Neuronal stem cell (in vitro differentiated cells): Measurements from ENCODE around the gene RASSF7.

Experiments
- DNase-seq: peaks from one replicate; pipeline ENCODE4 v3.0.0-alpha.2; 2013; ENCODE audit warnings: low spot score
- H2AFZ ChIP-seq: one replicate; pipeline ENCODE4 v1.6.1; 2013; ENCODE audit warnings: mild to moderate bottlenecking, low read length, inconsistent platforms
- H2AK5ac ChIP-seq: 2 replicates; pipeline ENCODE4 v1.6.1; 2013; ENCODE audit warnings: low read depth, mild to moderate bottlenecking, inconsistent platforms, low read length, moderate library complexity, mixed read lengths
- H2BK120ac ChIP-seq: 2 replicates; pipeline ENCODE4 v1.6.1; 2013; ENCODE audit warnings: low read depth, mild to moderate bottlenecking, inconsistent platforms, low read length, moderate library complexity, mixed read lengths
- H2BK12ac ChIP-seq: one replicate; pipeline ENCODE4 v1.6.1; 2013; ENCODE audit warnings: low read length, inconsistent platforms
- H2BK15ac ChIP-seq: 2 replicates; pipeline ENCODE4 v1.6.1; 2013; ENCODE audit warnings: mild to moderate bottlenecking, low read length, inconsistent platforms, mixed read lengths
- H2BK5ac ChIP-seq: one replicate; pipeline ENCODE4 v1.6.1; 2013; ENCODE audit warnings: inconsistent platforms, mild to moderate bottlenecking, low read length, moderate library complexity
- H3K14ac ChIP-seq: one replicate; pipeline ENCODE4 v1.6.1; 2013; ENCODE audit warnings: low read length, inconsistent platforms
- H3K18ac ChIP-seq: 2 replicates; pipeline ENCODE4 v1.6.1; 2013; ENCODE audit warnings: low read length, inconsistent platforms
- H3K23ac ChIP-seq: 2 replicates; pipeline ENCODE4 v1.6.1; 2013; ENCODE audit warnings: low read depth, mild to moderate bottlenecking, mixed read lengths, low read length, inconsistent platforms; ENCODE audit not compliant: poor library complexity
- H3K27ac ChIP-seq: replicated peaks from 3 replicates; pipeline ENCODE4 v1.5.1; 2013; ENCODE audit warnings: low read length, inconsistent platforms
- H3K27me3 ChIP-seq, 3 experiments: 2 replicates each; pipeline ENCODE4 v1.6.1; 2013; ENCODE audit warnings: low read length in 3 of 3, mild to moderate bottlenecking in 2 of 3, inconsistent platforms in 1 of 3, low read depth in 1 of 3, mixed read lengths in 1 of 3, moderate library complexity in 1 of 3; ENCODE audit not compliant: control insufficient read depth in 3 of 3, insufficient read depth in 3 of 3
- H3K36me3 ChIP-seq, 2 donors: replicated peaks in 1 of 2; 2 replicates each; pipeline ENCODE4 v1.6.1; 2013; ENCODE audit warnings: low read length in 2 of 2; ENCODE audit not compliant: control insufficient read depth in 2 of 2, insufficient read depth in 2 of 2
- H3K4ac ChIP-seq: 2 replicates; pipeline ENCODE4 v1.6.1; 2013; ENCODE audit warnings: inconsistent platforms, mild to moderate bottlenecking, low read length, moderate library complexity
- H3K4me1 ChIP-seq, 2 donors: 1 replicate in 1 of 2; 2 replicates in 1 of 2; pipeline ENCODE4 v1.6.1; 2013; ENCODE audit warnings: low read length in 2 of 2, low read depth in 1 of 2; ENCODE audit not compliant: control insufficient read depth in 2 of 2, insufficient read depth in 1 of 2
- H3K4me2 ChIP-seq: one replicate; pipeline ENCODE4 v1.6.1; 2013; ENCODE audit warnings: mild to moderate bottlenecking, low read length, inconsistent platforms; ENCODE audit not compliant: insufficient read depth, poor library complexity, severe bottlenecking
- H3K4me3 ChIP-seq, 2 donors: 2 replicates each; pipeline ENCODE4 v1.5.1; 2013; ENCODE audit warnings: low read length in 2 of 2, mild to moderate bottlenecking in 2 of 2, inconsistent platforms in 1 of 2, moderate library complexity in 1 of 2
- H3K79me1 ChIP-seq: one replicate; pipeline ENCODE4 v1.6.1; 2013; ENCODE audit warnings: low read depth, mild to moderate bottlenecking, inconsistent platforms, low read length, moderate library complexity
- H3K9ac ChIP-seq: one replicate; pipeline ENCODE4 v1.6.1; 2013; ENCODE audit warnings: mild to moderate bottlenecking, low read depth, low read length, inconsistent platforms; ENCODE audit not compliant: poor library complexity
- H3K9me3 ChIP-seq, 2 donors: replicated peaks in 1 of 2; 2 replicates each; pipeline versions ENCODE3 to v1.6.1; 2013; ENCODE audit warnings: low read length in 2 of 2, mild to moderate bottlenecking in 2 of 2, inconsistent platforms in 1 of 2, low read depth in 1 of 2, mixed read lengths in 1 of 2, moderate library complexity in 1 of 2; ENCODE audit not compliant: control insufficient read depth in 2 of 2, insufficient read depth in 1 of 2
- H4K8ac ChIP-seq: one replicate; pipeline ENCODE4 v1.6.1; 2013; ENCODE audit warnings: low read depth, mild to moderate bottlenecking, inconsistent platforms, low read length, moderate library complexity
- H4K91ac ChIP-seq: one replicate; pipeline ENCODE4 v1.6.1; 2013; ENCODE audit warnings: low read length, low read depth, mild to moderate bottlenecking, inconsistent platforms; ENCODE audit not compliant: poor library complexity
- WGBS, 2 donors: extraction: QIAGEN DNeasy Blood & Tissue Kit; methylation state at CpG; one replicate each; pipeline ENCODE4 v1.1.7; 2013; ENCODE audit warnings: missing lambda C conversion rate in 2 of 2, mixed read lengths in 1 of 2; ENCODE audit not compliant: insufficient read length in 2 of 2, insufficient replicate concordance in 1 of 2; ENCODE audit errors: extremely low coverage in 2 of 2; 5-methylcytosine and 5-hydroxymethylcytosine counted together

Gene RASSF7

DNA sequence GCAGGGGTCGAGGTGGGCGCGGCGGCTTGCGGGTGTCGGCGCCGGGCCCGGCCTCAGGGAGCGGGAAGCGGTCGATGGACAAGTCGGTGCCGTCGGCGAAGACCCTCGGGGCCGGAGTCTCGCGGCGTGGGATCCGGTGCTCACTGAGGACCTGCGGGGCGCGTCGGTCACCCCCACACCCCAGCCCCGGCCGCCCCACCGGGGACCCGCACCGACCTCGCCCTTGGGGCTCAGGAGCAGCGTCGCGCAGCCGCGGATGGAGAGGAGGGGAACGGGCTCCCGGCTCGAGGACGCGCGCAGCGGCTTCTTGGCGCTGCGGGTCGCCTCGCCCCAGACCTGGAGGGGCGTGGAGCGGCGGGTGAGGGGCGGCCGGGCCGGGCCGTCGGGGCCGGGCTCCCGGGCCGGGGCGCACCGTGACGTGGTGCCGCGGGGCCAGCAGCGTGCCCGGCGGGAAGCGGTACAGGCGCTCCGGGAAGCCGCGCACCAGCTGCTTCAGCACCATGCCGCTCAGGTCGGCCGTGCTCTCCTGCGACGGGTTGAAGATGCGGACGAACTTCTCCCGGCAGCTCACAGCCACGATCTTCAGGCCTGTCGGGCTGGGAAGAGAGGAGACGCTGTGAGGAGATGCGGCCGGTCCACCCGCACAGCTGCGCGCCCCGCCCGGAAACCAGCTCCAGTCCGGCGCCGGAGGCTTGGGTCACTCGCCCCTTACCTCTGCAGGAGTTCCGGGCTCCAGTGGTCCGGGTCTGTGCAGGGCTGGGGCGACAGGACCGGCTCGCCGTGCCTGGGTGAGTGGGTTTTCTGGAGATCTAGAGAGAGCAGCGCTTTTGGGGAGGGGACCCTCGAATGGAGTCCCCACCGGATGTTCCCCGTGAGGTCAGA lies 4.7 kb upstream of the RASSF7 start:
- Histone ChIP-seq H3K18ac (peak overlapping the region; percentile 99), H3K4me2 (peak overlapping the region; percentile 100), H3K36me3 (no peaks in the 10 kb centered on the region), H2AK5ac (peak overlapping the region; percentile 81), H3K79me1 (peaks cover 1% of the 10 kb centered on the region), H3K9ac (peak overlapping the region; percentile 84), H3K4ac (no peak overlapping the region), H3K27ac (no peak overlapping the region), H2BK12ac (peak overlapping the region; percentile 41), H2AFZ (peak overlapping the region; percentile 95), H2BK120ac (peak overlapping the region; percentile 81), H3K4me1 (peaks cover 10 to 14% of the 10 kb centered on the region in 2 donors), H2BK15ac (no peak overlapping the region), H3K23ac (peak overlapping the region; percentile 55), H3K27me3 (peaks cover 16 to 53% (median 36%) of the 10 kb centered on the region in 3 experiments), H3K14ac (peak overlapping the region; percentile 84), H3K4me3 (peak overlapping the region; percentile 38 to 84), H4K91ac (no peak overlapping the region), H3K9me3 (peaks cover 0 to 4% of the 10 kb centered on the region in 2 donors), H2BK5ac (peak overlapping the region; percentile 66), H4K8ac (no peak overlapping the region)
- no peak for DNase-seq
- no CpG with 5 or more reads among the region's 104 CpGs for WGBS, 2 donors

DNA sequence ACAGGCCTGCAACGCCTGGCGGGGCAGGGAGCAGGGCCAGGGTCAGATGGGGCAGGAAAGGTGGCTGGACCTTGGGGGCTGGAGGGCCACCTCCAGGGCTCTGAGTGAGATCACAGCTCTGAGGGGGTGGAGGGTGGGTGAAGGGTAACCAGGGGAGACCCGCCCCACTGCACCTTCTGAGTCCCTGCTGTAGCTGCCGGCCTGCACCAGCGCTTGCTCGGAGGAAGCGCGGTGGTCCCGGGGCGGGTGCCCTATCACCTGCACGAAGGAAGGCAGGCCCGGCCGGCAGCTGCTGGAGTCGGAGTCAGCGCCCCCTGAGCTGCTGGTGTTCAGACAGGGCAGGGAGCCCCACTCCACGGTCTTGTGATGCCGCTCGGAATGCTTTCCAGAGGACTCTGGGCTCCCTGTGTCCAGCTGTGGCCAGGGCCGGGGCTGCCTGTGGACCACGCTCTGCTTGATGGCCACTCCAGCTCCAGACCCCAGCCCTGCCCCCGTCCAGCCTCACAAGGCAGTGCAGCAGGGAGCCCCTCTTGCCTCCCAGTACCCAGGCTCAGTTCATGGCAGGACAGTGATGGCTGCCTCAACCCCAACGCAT lies 4.0 kb upstream of the RASSF7 start:
- peak overlapping the region; percentile 55 for H3K23ac ChIP-seq
- H2BK5ac ChIP-seq = no peak overlapping the region
- peak overlapping the region; percentile 39 for H2BK120ac ChIP-seq
- H2BK12ac ChIP-seq = no peak overlapping the region
- no peak overlapping the region for H4K91ac ChIP-seq
- H3K18ac ChIP-seq = peak overlapping the region; percentile 76
- H3K36me3 ChIP-seq = no peaks in the 10 kb centered on the region
- H2AK5ac ChIP-seq = peak overlapping the region; percentile 81
- peaks cover 7% of the 10 kb centered on the region for H3K79me1 ChIP-seq
- H2AFZ ChIP-seq = peak overlapping the region; percentile 95
- H3K9me3 ChIP-seq = peaks cover 0 to 4% of the 10 kb centered on the region in 2 donors
- DNase-seq = no peak
- peak overlapping the region; percentile 14 for H3K4me2 ChIP-seq
- H2BK15ac ChIP-seq = peak overlapping the region; percentile 94
- H4K8ac ChIP-seq = no peak overlapping the region
- H3K27me3 ChIP-seq = peaks cover 16 to 56% (median 36%) of the 10 kb centered on the region in 3 experiments
- peak overlapping the region in 1 of 2 donors; percentile 58 for H3K4me3 ChIP-seq
- WGBS, 2 donors = no CpG with 5 or more reads among the region's 22 CpGs
- peaks cover 15 to 20% of the 10 kb centered on the region in 2 donors for H3K4me1 ChIP-seq
- peak overlapping the region; percentile 44 for H3K14ac ChIP-seq
- peak overlapping the region; percentile 30 for H3K4ac ChIP-seq
- no peak overlapping the region for H3K27ac ChIP-seq
- no peak overlapping the region for H3K9ac ChIP-seq

DNA sequence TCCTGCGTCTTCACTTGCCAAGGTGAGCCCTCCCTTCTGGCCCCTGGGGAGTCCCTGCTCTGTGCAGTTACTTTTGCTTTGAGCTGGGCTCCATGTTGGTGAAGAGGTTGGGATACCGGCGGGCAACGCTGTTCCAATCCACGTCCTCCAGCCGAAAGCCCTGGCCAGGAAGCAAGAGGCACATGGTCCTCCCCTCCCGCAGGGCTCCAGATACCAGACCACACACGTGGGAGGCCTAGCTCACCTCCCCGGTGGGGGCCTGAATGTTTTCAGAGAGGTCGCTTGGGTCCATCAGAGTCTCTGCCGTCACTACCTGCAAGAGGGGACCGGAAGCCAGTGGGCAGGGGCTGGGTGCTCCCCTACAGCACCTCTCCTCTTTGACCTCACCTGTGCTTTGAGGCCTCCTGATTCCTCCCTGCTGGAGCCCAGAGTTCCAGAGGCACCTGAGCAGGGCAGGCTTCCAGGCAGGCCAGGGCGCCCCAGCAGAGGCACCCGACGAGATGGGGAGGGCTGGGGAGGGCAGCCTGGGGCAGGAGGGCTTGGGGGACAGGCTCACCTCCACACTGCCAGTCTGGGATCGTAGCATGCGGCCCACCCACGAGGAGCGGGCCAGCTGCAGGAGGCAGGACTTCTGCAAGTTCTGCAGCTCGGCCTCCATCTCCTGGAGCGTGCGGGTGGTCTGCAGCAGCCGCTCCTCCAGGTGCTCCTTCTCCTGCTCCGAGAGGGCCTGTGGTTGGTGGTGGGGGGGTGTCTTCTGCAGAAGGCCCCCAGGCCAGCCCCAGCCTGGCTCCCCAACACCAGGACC lies 3.2 kb upstream of the RASSF7 start:
- no peak overlapping the region for H3K27ac ChIP-seq
- H3K4me3 ChIP-seq = no peak overlapping the region
- H2AFZ ChIP-seq = no peak overlapping the region
- no peak overlapping the region for H3K4ac ChIP-seq
- peaks cover 16 to 57% (median 36%) of the 10 kb centered on the region in 3 experiments for H3K27me3 ChIP-seq
- WGBS, 2 donors = no CpG with 5 or more reads among the region's 24 CpGs
- H2BK5ac ChIP-seq = no peak overlapping the region
- peak overlapping the region; percentile 65 for H3K23ac ChIP-seq
- peaks cover 17 to 21% of the 10 kb centered on the region in 2 donors for H3K4me1 ChIP-seq
- no peak overlapping the region for H2AK5ac ChIP-seq
- no peak overlapping the region for H2BK15ac ChIP-seq
- DNase-seq = no peak
- H3K36me3 ChIP-seq = no peaks in the 10 kb centered on the region
- no peak overlapping the region for H4K91ac ChIP-seq
- no peak overlapping the region for H2BK12ac ChIP-seq
- peaks cover 12% of the 10 kb centered on the region for H3K79me1 ChIP-seq
- no peak overlapping the region for H4K8ac ChIP-seq
- H3K4me2 ChIP-seq = no peak overlapping the region
- no peak overlapping the region for H3K14ac ChIP-seq
- peak overlapping the region; percentile 61 for H2BK120ac ChIP-seq
- H3K9me3 ChIP-seq = peaks cover 0 to 4% of the 10 kb centered on the region in 2 donors
- peak overlapping the region; percentile 44 for H3K9ac ChIP-seq
- peak overlapping the region; percentile 48 for H3K18ac ChIP-seq
